Fibroblast of lung (primary cell): ENCODE data around the gene RAP1GAP2. TPM values are rescaled to one million over a fixed set of nuclear protein-coding genes. Genes with fewer than 3 reads are reported as not detected.
"Not testable (repeated sequence)": the region's sequence is repeated elsewhere in the genome, so short reads cannot be mapped to it uniquely, and the experiment has no call there.

ENCODE experiments used
- DNase-seq, 2 donors: peaks; one replicate each; pipeline versions ENCODE4 v3.0.0 to v3.0.0-alpha.2; 2010; ENCODE audit warnings: low read depth in 2 of 2
- H2AFZ ChIP-seq: 2 replicates; pipeline ENCODE4 v1.5.1; 2012; ENCODE audit warnings: low read length, control low read depth, inconsistent platforms
- H3K27ac ChIP-seq: 2 replicates; pipeline ENCODE4 v1.5.1; 2011; ENCODE audit warnings: low read length, control low read depth; ENCODE audit not compliant: insufficient read depth
- H3K27me3 ChIP-seq: 2 replicates; pipeline ENCODE4 v1.5.1; 2011; ENCODE audit warnings: mild to moderate bottlenecking, low read length; ENCODE audit not compliant: control insufficient read depth, insufficient read depth
- H3K36me3 ChIP-seq: 2 replicates; pipeline ENCODE4 v1.5.1; 2011; ENCODE audit warnings: low read length; ENCODE audit not compliant: control insufficient read depth, insufficient read depth
- H3K4me1 ChIP-seq: 2 replicates; pipeline ENCODE4 v1.5.1; 2011; ENCODE audit warnings: low read length; ENCODE audit not compliant: control insufficient read depth, insufficient read depth; ENCODE audit errors: extremely low read depth
- H3K4me2 ChIP-seq: 2 replicates; pipeline ENCODE4 v1.5.1; 2011; ENCODE audit warnings: low read length, control low read depth; ENCODE audit not compliant: insufficient read depth; ENCODE audit errors: extremely low read depth
- H3K4me3 ChIP-seq, 4 experiments: fragments of 200-600 bp in 1 of 4; sonication (generic) in 1 of 4; replicated peaks in 1 of 4; 2 replicates each; pipeline ENCODE4 v1.5.1; 2011 to 2016; ENCODE audit warnings: low read length in 4 of 4, low read depth in 3 of 4, mild to moderate bottlenecking in 3 of 4, control low read depth in 2 of 4, inconsistent platforms in 1 of 4, mixed read lengths in 1 of 4; ENCODE audit not compliant: insufficient read depth in 1 of 4; ENCODE audit errors: control extremely low read depth in 1 of 4
- H3K79me2 ChIP-seq: 2 replicates; pipeline ENCODE4 v1.5.1; 2012; ENCODE audit warnings: mild to moderate bottlenecking, low read length, inconsistent platforms; ENCODE audit not compliant: control insufficient read depth, insufficient read depth
- H3K9ac ChIP-seq: 2 replicates; pipeline ENCODE4 v1.5.1; 2011; ENCODE audit warnings: mild to moderate bottlenecking, low read length, control low read depth; ENCODE audit not compliant: insufficient read depth
- H3K9me3 ChIP-seq: 2 replicates; pipeline ENCODE4 v1.5.1; 2012; ENCODE audit warnings: low read depth, low read length; ENCODE audit not compliant: control insufficient read depth, insufficient read depth
- H4K20me1 ChIP-seq: 2 replicates; pipeline ENCODE4 v1.5.1; 2011; ENCODE audit warnings: low read length; ENCODE audit not compliant: control insufficient read depth, insufficient read depth; ENCODE audit errors: extremely low read depth
- EZH2 ChIP-seq: IDR thresholded peaks from 2 replicates; pipeline ENCODE4 v1.5.1; 2012; ENCODE audit warnings: low read length, control low read depth, mild to moderate bottlenecking; ENCODE audit errors: missing control alignments
- polyA plus RNA-seq, 2 donors: library from polyadenylated mRNA; depleted of rRNA in 1 of 2; stranded (reverse) in 1 of 2; unstranded in 1 of 2; fragments of >200 nt; gene quantifications; 2 replicates each; pipeline ENCODE4 v1.2.1, GENCODE V29; 2011 to 2012; ENCODE audit warnings: missing spikeins in 1 of 2
- total RNA-seq: library from RNA; depleted of rRNA; stranded (reverse); fragments of >200 nt; gene quantifications from 2 replicates; pipeline ENCODE4 v1.2.1, GENCODE V29; 2014
- TF ChIP-seq, protein P1 (sequence below), 2 donors: IDR thresholded peaks in 1 of 2; conservative IDR thresholded peaks in 1 of 2; 1 replicate in 1 of 2; 2 replicates in 1 of 2; pipeline ENCODE4 v1.5.1; 2011 to 2012; ENCODE audit warnings: low read length in 2 of 2, control low read depth in 1 of 2, inconsistent platforms in 1 of 2, low read depth in 1 of 2, mild to moderate bottlenecking in 1 of 2

Gene RAP1GAP2
- total and polyA plus RNA-seq, 2 donors (not counting 1 experiment from before 2014, with no cell fraction given), result 0.33 to 0.99 TPM

DNA sequence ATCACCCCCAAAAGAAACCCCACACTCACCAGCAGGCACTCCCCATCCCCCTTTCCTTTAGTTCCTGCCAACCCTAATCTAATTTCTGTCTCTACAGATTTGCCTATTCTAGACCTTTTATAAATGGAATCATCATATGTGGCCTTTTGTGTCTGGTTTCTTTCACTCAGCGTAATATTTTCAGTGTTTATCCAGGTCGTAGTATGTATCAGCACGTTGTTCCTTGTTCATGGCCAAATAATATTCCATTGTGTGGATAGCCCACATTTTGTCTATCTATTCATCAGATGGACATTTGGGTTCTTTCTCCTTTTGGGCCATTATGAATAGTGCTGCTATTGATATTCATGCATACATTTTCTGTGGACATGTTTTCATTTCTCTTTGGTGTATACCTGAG lies 193.6 kb downstream of the RAP1GAP2 start:
- H3K9me3 ChIP-seq, result no peaks in the 10 kb centered on the region
- H3K4me1 ChIP-seq, result no peaks in the 10 kb centered on the region
- no peaks in the 10 kb centered on the region for H4K20me1 ChIP-seq
- no peak for TF ChIP-seq EZH2
- TF ChIP-seq, protein P1, sequence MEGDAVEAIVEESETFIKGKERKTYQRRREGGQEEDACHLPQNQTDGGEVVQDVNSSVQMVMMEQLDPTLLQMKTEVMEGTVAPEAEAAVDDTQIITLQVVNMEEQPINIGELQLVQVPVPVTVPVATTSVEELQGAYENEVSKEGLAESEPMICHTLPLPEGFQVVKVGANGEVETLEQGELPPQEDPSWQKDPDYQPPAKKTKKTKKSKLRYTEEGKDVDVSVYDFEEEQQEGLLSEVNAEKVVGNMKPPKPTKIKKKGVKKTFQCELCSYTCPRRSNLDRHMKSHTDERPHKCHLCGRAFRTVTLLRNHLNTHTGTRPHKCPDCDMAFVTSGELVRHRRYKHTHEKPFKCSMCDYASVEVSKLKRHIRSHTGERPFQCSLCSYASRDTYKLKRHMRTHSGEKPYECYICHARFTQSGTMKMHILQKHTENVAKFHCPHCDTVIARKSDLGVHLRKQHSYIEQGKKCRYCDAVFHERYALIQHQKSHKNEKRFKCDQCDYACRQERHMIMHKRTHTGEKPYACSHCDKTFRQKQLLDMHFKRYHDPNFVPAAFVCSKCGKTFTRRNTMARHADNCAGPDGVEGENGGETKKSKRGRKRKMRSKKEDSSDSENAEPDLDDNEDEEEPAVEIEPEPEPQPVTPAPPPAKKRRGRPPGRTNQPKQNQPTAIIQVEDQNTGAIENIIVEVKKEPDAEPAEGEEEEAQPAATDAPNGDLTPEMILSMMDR (conservative IDR thresholded peaks at IDR 0.05 in 1 of 2, IDR thresholded peaks at IDR 0.05 in 1 of 2; ENCODE audit: low read depth in 1 of 2, low read length in 2 of 2), result no peak
- DNase-seq, result no peak
- no peak overlapping the region for H3K9ac ChIP-seq
- no peak overlapping the region for H2AFZ ChIP-seq
- H3K79me2 ChIP-seq, result no peaks in the 10 kb centered on the region
- H3K4me2 ChIP-seq, result no peak overlapping the region
- H3K36me3 ChIP-seq, result no peaks in the 10 kb centered on the region
- no peak overlapping the region for H3K27ac ChIP-seq
- no peak overlapping the region for H3K4me3 ChIP-seq
- no peaks in the 10 kb centered on the region for H3K27me3 ChIP-seq

DNA sequence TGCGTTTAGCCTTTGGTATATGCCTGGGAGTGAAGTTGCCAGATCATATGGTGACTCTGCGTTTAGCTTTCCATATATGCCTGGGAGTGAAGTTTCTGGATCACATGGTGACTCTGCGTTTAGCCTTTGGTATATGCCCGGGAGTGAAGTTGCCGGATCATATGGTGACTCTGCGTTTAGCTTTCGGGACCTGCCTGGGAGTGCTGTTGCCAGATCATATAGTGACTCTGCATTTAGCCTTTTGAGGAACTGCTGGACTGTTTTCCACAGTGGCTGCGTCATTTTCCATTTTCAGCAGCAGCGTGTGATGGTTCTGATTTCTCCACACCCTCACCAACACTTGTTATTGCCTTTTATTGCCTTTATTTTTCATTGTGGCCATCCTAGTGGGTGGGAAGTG lies 194.2 kb downstream of the RAP1GAP2 start:
- no peak for DNase-seq
- no peak overlapping the region for H3K4me2 ChIP-seq
- H3K9me3 ChIP-seq, result no peaks in the 10 kb centered on the region
- no peaks in the 10 kb centered on the region for H3K79me2 ChIP-seq
- no peak overlapping the region for H3K4me3 ChIP-seq
- H2AFZ ChIP-seq, result no peak overlapping the region
- H3K27me3 ChIP-seq, result no peaks in the 10 kb centered on the region
- H4K20me1 ChIP-seq, result no peaks in the 10 kb centered on the region
- TF ChIP-seq, protein P1 (conservative IDR thresholded peaks at IDR 0.05 in 1 of 2, IDR thresholded peaks at IDR 0.05 in 1 of 2; ENCODE audit: low read depth in 1 of 2, low read length in 2 of 2), result no peak
- no peak for TF ChIP-seq EZH2
- no peak overlapping the region for H3K27ac ChIP-seq
- no peaks in the 10 kb centered on the region for H3K4me1 ChIP-seq
- H3K9ac ChIP-seq, result no peak overlapping the region
- H3K36me3 ChIP-seq, result no peaks in the 10 kb centered on the region

DNA sequence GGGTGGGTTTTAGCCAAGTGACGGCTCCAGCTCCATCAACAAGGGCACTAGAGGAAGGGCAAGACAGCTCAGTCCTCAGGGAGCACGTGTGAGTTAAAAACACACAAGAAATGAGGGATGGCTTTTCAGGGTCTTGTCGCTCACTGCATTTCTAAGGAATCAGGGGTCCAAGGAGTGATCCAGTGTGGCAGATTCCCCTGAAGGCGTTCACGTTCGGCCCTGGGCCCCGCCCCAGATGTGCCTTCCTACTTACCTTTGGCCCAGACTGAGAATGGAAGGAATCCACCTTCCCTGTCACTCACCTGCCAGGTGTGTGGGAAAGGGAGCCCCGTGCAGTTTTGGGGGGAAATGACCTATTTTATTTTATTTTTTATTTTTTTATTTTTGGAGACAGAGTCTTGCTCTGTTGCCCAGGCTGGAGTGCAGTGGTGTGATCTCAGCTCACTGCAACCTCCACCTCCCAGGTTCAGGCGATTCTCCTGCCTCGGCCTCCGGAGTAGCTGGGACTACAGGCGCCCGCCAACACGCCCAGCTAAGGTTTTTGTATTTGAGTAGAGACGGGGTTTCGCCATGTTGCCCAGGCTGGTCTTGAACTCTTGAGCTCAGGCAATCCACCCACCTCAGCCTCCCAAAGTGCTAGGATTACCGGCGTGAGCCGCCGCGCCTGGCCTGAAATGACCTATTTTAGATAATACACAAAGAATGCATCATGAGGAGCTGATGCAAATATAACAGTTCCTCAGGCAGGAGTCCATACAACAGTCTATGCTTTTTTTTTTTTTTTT lies 195.3 kb downstream of the RAP1GAP2 start:
- H2AFZ ChIP-seq, H3K9ac ChIP-seq, H3K27me3 ChIP-seq, H3K79me2 ChIP-seq, H4K20me1 ChIP-seq, H3K27ac ChIP-seq, DNase-seq, H3K9me3 ChIP-seq, H3K4me3 ChIP-seq, H3K4me1 ChIP-seq, H3K4me2 ChIP-seq, H3K36me3 ChIP-seq: not testable (repeated sequence)
